Aorta (tissue), 5 donors: ENCODE data around the gene CCDC194. TPM values are rescaled to one million over a fixed set of nuclear protein-coding genes. Genes with fewer than 3 reads are reported as not detected.
A peak's percentile ranks its signal among the peaks of the same experiment; 100 is the strongest.

Experiments used
- ATAC-seq: fragments of 200-7000 bp; cut with Tn5 transposase; one replicate; pipeline ENCODE4 v1.9.1; 2022; ENCODE audit warnings: moderate library complexity; ENCODE audit not compliant: low FRiP score
- DNase-seq, 2 donors: peaks; one replicate each; pipeline ENCODE4 v3.0.0-alpha.2; 2020
- H3K27ac ChIP-seq, 2 donors: one replicate each; pipeline ENCODE4 v1.5.1; 2013; ENCODE audit warnings: low read length in 2 of 2, mild to moderate bottlenecking in 2 of 2, moderate library complexity in 2 of 2, control low read depth in 1 of 2, inconsistent platforms in 1 of 2, low read depth in 1 of 2
- H3K27me3 ChIP-seq, 2 donors: one replicate each; pipeline ENCODE4 v1.6.1; 2013; ENCODE audit warnings: control low read depth in 1 of 2, low read length in 1 of 2, mild to moderate bottlenecking in 1 of 2, moderate library complexity in 1 of 2; ENCODE audit not compliant: insufficient read depth in 2 of 2, control insufficient read depth in 1 of 2
- H3K36me3 ChIP-seq, 2 donors: one replicate each; pipeline ENCODE4 v1.6.1; 2013; ENCODE audit warnings: control low read depth in 1 of 2, low read length in 1 of 2, mild to moderate bottlenecking in 1 of 2; ENCODE audit not compliant: insufficient read depth in 2 of 2, control insufficient read depth in 1 of 2
- H3K4me1 ChIP-seq, 2 donors: one replicate each; pipeline ENCODE4 v1.6.1; 2013; ENCODE audit warnings: low read length in 2 of 2, control low read depth in 1 of 2, mild to moderate bottlenecking in 1 of 2, moderate library complexity in 1 of 2; ENCODE audit not compliant: insufficient read depth in 2 of 2, control insufficient read depth in 1 of 2
- H3K4me3 ChIP-seq, 2 donors: one replicate each; pipeline ENCODE4 v1.5.1; 2013; ENCODE audit warnings: low read length in 2 of 2, control low read depth in 1 of 2, mild to moderate bottlenecking in 1 of 2
- H3K9me3 ChIP-seq: one replicate; pipeline ENCODE4 v1.6.1; 2013; ENCODE audit warnings: mild to moderate bottlenecking, low read length; ENCODE audit not compliant: control insufficient read depth
- WGBS, 2 donors: extraction: QIAGEN DNeasy Blood & Tissue Kit; methylation state at CpG; one replicate each; pipeline ENCODE4 v1.1.7; 2013; 5-methylcytosine and 5-hydroxymethylcytosine counted together
- intact Hi-C, 2 donors: fragments of 100-400 bp; cut with DNase I; formaldehyde crosslinking; loops; one replicate each; pipeline versions ENCODE4 v1.14.2 to v1.15.0; 2022
- polyA plus RNA-seq, 2 donors: library from polyadenylated mRNA; stranded (reverse); fragments of 200-250 nt; gene quantifications; one replicate each; pipeline ENCODE4 v1.2.3, GENCODE V29; 2013
- total RNA-seq, 2 donors: library from RNA; stranded (reverse); fragmentation: NEBNext Ultra II Directional; extraction: Animal tissue kit (Norgen Biotek cat#: 25700); gene quantifications; one replicate each; pipeline ENCODE4 v1.2.1, GENCODE V29; 2021
- donor health status: healthy with polysubstance abuse.
- donor health status: Bipolar disorder and iron deficiency.
- donor health status: DM: no; HTN: no; CAD: no.
- donor health status: DM: no; HTN: no; CAD: no.
- donor health status: DM: yes; HTN: yes; CAD: no.

Gene CCDC194
- total and polyA plus RNA-seq, 4 donors, result 0.71 to 1.7 TPM; not detected in 2

- WGBS, 2 donors, result 81 to 83% methylated on average over 6 of the region's 6 CpGs
- H3K27me3 ChIP-seq, result no peaks in the 10 kb centered on the region
- intact Hi-C loops, result no loop called here
- H3K4me1 ChIP-seq, result no peaks in the 10 kb centered on the region
- ATAC-seq (no peak), DNase-seq (no peak)
- H3K27ac ChIP-seq, result no peak overlapping the region
- H3K9me3 ChIP-seq, result no peaks in the 10 kb centered on the region
- no peak overlapping the region for H3K4me3 ChIP-seq
- no peaks in the 10 kb centered on the region for H3K36me3 ChIP-seq
Measured at GRCh38 chr19:17359905-17360800, 33.8 kb downstream of the CCDC194 start.

- Histone ChIP-seq H3K36me3 (no peaks in the 10 kb centered on the region), H3K9me3 (no peaks in the 10 kb centered on the region), H3K27me3 (no peaks in the 10 kb centered on the region), H3K4me1 (no peaks in the 10 kb centered on the region), H3K4me3 (no peak overlapping the region), H3K27ac (no peak overlapping the region)
- ATAC-seq (peak; percentile 67), DNase-seq (peak; percentile 79 to 88)
- WGBS, 2 donors, result 54 to 63% methylated on average over 7 of the region's 7 CpGs
- intact Hi-C loops, result no loop called here
Measured at GRCh38 chr19:17358395-17358794, 35.6 kb downstream of the CCDC194 start.

- H3K27ac ChIP-seq, result no peak overlapping the region
- H3K4me3 ChIP-seq, result no peak overlapping the region
- no peaks in the 10 kb centered on the region for H3K36me3 ChIP-seq
- no peaks in the 10 kb centered on the region for H3K9me3 ChIP-seq
- intact Hi-C loops, result no loop called here
- no peak for ATAC-seq
- WGBS, 2 donors, result 80 to 81% methylated on average over 11 of the region's 11 CpGs
- H3K4me1 ChIP-seq, result no peaks in the 10 kb centered on the region
- DNase-seq, result no peak
- H3K27me3 ChIP-seq, result no peaks in the 10 kb centered on the region
Measured at GRCh38 chr19:17357724-17358123, 36.3 kb downstream of the CCDC194 start.

GRCh38 chr19:17357078-17357666 is 36.8 kb downstream of the CCDC194 start:
- no peaks in the 10 kb centered on the region for H3K9me3 ChIP-seq
- 92 to 93% methylated on average over 7 of the region's 7 CpGs for WGBS, 2 donors
- H3K27me3 ChIP-seq, result no peaks in the 10 kb centered on the region
- no peaks in the 10 kb centered on the region for H3K4me1 ChIP-seq
- ATAC-seq (no peak), DNase-seq (no peak)
- H3K36me3 ChIP-seq, result no peaks in the 10 kb centered on the region
- H3K4me3 ChIP-seq, result no peak overlapping the region
- no peak overlapping the region for H3K27ac ChIP-seq
- intact Hi-C loops, result no loop called here

- Histone ChIP-seq H3K36me3 (no peaks in the 10 kb centered on the region), H3K27me3 (no peaks in the 10 kb centered on the region), H3K4me1 (no peaks in the 10 kb centered on the region), H3K9me3 (no peaks in the 10 kb centered on the region), H3K4me3 (no peak overlapping the region), H3K27ac (no peak overlapping the region)
- intact Hi-C loops, result no loop called here
- ATAC-seq (peak; percentile 6), DNase-seq (no peak)
- 86 to 91% methylated on average over 8 of the region's 8 CpGs for WGBS, 2 donors
Measured at GRCh38 chr19:17353386-17353785, 40.6 kb downstream of the CCDC194 start.

- H3K4me3 ChIP-seq, result no peak overlapping the region
- no peak overlapping the region for H3K27ac ChIP-seq
- H3K9me3 ChIP-seq, result no peaks in the 10 kb centered on the region
- ATAC-seq (peak; percentile 37), DNase-seq (no peak)
- no peaks in the 10 kb centered on the region for H3K27me3 ChIP-seq
- intact Hi-C loops, result no loop called here
- WGBS, 2 donors, result 22 to 25% methylated on average over 13 to 14 of the region's 14 CpGs
- no peaks in the 10 kb centered on the region for H3K36me3 ChIP-seq
- no peaks in the 10 kb centered on the region for H3K4me1 ChIP-seq
Measured at GRCh38 chr19:17352608-17353280, 41.3 kb downstream of the CCDC194 start.

- peaks cover 3% of the 10 kb centered on the region in 2 donors for H3K4me1 ChIP-seq
- no peak overlapping the region for H3K4me3 ChIP-seq
- no peaks in the 10 kb centered on the region for H3K36me3 ChIP-seq
- WGBS, 2 donors, result 93 to 96% methylated on average over 45 of the region's 45 CpGs
- H3K9me3 ChIP-seq, result no peaks in the 10 kb centered on the region
- intact Hi-C loops, result no loop called here
- DNase-seq (no peak), ATAC-seq (no peak)
- no peaks in the 10 kb centered on the region for H3K27me3 ChIP-seq
- no peak overlapping the region for H3K27ac ChIP-seq
Measured at GRCh38 chr19:17351815-17352435, 42.1 kb downstream of the CCDC194 start.

GRCh38 chr19:17348700-17349099 is 45.3 kb downstream of the CCDC194 start:
- intact Hi-C loops, result no loop called here
- Histone ChIP-seq H3K27ac (no peak overlapping the region), H3K36me3 (no peaks in the 10 kb centered on the region), H3K4me3 (no peak overlapping the region), H3K9me3 (no peaks in the 10 kb centered on the region), H3K27me3 (no peaks in the 10 kb centered on the region), H3K4me1 (peaks cover 3 to 4% of the 10 kb centered on the region in 2 donors)
- ATAC-seq, result peak; percentile 72
- 1% methylated on average over 12 of the region's 12 CpGs for WGBS, 2 donors
- peak; percentile 90 to 92 for DNase-seq
